Ishikawa (cell line): ENCODE data around the gene RAB11FIP4.

Source experiments
- CEBPB ChIP-seq: IDR thresholded peaks from 2 replicates; pipeline ENCODE4 v1.6.1; 2012
- EP300 ChIP-seq: IDR thresholded peaks from 2 replicates; pipeline ENCODE4 v1.6.1; 2012; ENCODE audit warnings: borderline replicate concordance
- TAF1 ChIP-seq: IDR thresholded peaks from 2 replicates; pipeline ENCODE4 v1.6.1; 2012; ENCODE audit warnings: low read depth, mild to moderate bottlenecking

DNA sequence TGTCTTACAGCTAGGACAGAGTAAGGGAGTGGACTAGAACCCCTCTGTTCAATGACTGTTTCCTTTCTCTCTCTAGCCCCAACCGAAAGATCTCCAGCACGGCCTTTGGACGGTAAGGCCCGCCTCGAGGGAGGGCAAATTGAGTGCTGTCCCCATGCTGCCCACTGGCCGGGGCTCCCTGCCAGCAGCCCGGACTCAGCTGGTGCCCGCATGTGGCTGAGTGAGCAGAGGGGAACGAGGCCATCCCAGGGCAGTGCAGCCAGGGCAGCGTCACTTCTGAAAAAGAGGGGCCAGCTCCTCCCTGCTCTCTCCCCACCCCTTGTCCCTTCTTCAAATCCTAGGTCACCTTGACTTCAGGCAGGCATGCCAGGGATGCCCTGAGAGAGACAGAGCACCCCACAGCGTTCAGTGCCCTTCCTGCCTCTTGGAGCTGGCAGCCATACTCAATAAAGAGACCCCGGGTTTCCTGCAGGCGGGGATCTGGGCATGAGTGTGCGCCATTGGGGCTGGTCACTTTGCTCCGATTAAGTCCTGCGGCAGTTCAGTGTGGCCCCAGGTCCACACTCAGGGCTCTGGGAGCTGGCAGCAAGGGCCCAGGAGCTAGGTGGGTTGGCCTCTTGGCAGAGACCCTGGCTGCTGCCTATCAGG, 130.9 kb downstream of the RAB11FIP4 start:
- TF ChIP-seq CEBPB (no peak), TAF1 (no peak), EP300 (no peak)
